ENCODE results near the gene HTR7.

Gene HTR7

DNA sequence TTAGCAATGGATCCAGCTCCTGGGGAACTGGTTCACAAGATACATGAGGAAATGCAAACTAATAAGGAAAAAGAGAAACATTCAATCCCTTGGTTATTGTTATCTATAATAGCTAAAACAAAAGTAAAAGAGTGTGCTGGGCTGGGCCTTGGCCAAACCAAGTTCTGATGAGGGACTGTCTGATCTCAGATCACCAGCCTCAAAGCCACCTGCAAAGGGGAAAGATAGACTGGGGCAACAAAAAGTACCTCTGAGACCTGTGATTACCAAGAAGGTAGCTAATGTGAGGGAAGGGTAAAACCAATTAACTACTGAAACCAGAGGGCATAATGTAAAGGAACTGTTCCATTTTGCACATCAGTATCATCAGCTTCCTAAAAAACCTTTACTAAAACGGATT lies 51.2 kb downstream of the HTR7 start:
- TF ChIP-seq, protein P1, sequence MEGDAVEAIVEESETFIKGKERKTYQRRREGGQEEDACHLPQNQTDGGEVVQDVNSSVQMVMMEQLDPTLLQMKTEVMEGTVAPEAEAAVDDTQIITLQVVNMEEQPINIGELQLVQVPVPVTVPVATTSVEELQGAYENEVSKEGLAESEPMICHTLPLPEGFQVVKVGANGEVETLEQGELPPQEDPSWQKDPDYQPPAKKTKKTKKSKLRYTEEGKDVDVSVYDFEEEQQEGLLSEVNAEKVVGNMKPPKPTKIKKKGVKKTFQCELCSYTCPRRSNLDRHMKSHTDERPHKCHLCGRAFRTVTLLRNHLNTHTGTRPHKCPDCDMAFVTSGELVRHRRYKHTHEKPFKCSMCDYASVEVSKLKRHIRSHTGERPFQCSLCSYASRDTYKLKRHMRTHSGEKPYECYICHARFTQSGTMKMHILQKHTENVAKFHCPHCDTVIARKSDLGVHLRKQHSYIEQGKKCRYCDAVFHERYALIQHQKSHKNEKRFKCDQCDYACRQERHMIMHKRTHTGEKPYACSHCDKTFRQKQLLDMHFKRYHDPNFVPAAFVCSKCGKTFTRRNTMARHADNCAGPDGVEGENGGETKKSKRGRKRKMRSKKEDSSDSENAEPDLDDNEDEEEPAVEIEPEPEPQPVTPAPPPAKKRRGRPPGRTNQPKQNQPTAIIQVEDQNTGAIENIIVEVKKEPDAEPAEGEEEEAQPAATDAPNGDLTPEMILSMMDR (conservative IDR thresholded peaks at IDR 0.05; ENCODE audit: low read depth, low read length) = no peak
- no peak for DNase-seq (ENCODE audit: low read depth)
- H3K4me3 ChIP-seq (ENCODE audit: low read depth, low read length) = no peak overlapping the region

DNA sequence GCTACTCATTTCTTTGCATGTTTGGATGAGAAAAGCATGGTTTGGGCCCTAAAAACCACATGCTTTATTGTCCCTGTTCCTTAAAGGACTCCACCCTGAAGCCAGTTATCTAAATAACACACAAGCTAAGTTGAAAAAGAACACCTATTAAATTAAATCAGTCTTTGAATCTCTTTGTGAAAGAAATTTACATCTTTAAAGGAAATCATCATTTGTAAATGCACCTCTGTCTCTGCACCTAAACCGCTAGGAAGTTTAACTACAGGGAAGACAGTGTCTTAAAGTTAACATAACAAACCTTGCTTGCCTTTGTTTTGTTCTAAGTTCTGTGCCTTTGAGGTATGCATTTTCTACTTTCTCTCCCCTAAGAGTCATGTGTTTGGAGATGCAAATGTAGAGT lies 52.6 kb downstream of the HTR7 start:
- no peak for DNase-seq (ENCODE audit: low read depth)
- no peak overlapping the region for H3K4me3 ChIP-seq (ENCODE audit: low read depth, low read length)
- TF ChIP-seq, protein P1 (conservative IDR thresholded peaks at IDR 0.05; ENCODE audit: low read depth, low read length) = no peak

DNA sequence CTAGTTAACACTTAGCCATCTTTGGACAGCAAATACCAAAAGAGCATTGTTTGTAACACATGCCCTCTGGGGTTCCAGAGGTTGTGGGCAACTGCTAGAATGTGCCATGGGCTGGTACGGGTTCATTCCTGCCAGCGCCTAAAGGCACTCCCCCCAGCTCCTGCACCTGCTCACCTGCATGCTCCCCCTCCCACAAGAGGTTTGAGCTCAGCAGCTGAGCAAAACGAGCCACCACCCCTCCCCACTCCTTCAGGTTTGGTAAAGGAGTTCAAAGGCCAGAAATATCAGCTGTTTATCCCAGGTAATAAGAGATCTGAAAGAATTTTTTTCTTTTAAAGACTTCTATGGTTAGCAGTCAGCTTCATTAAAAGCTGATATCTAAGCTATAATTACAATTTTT lies 53.5 kb downstream of the HTR7 start:
- TF ChIP-seq, protein P1 (conservative IDR thresholded peaks at IDR 0.05; ENCODE audit: low read depth, low read length) = no peak
- DNase-seq (ENCODE audit: low read depth) = no peak
- H3K4me3 ChIP-seq (ENCODE audit: low read depth, low read length) = no peak overlapping the region

DNA sequence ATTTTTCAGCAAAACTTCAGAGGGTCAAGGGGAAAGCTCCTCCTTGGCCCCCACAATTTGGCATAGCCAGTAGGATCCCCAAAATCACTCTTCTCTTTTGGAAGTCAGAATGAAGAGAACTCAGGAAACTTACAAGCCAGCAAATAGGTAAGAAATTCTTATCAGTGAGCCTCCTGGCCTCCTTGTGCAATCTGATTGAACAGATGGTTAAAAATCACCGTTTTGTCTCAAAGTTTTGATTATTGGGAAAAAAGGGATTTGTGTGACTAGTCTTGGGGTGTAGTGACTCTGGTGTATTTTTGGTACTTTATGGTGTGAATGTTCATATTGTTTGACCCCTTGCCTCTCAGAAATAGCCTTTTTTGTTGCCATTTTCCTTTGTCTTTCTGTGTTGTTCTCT lies 56.2 kb downstream of the HTR7 start:
- TF ChIP-seq, protein P1 (conservative IDR thresholded peaks at IDR 0.05; ENCODE audit: low read depth, low read length) = no peak
- no peak for DNase-seq (ENCODE audit: low read depth)
- no peak overlapping the region for H3K4me3 ChIP-seq (ENCODE audit: low read depth, low read length)

DNA sequence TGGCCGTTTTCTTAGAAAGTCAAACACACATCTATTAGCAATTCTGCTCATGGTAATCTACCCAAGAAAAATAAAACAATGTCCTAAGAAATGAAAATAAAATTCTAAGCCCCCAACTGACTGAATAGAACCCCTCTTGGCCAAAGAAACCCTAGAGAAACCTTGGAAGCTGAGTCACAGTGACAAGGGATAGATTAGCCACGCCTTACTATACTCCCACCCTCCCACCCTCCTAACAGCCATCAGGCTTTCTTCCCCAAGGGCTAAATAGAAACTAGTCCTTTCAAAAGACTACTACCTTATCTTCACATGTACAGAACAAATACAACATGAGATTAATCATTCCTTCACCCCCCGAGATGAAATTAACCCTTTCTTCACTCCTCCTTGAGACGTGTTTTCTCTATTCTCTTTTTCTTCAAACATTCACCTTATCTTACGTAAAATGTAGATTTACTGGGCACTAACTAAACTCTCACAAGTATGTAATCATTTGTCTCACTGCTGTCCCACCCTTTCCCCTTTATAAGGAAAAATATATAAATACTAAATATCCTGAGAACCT lies 57.5 kb downstream of the HTR7 start:
- no peak for DNase-seq (ENCODE audit: low read depth)
- TF ChIP-seq, protein P1 (conservative IDR thresholded peaks at IDR 0.05; ENCODE audit: low read depth, low read length) = no peak
- no peak overlapping the region for H3K4me3 ChIP-seq (ENCODE audit: low read depth, low read length)

DNA sequence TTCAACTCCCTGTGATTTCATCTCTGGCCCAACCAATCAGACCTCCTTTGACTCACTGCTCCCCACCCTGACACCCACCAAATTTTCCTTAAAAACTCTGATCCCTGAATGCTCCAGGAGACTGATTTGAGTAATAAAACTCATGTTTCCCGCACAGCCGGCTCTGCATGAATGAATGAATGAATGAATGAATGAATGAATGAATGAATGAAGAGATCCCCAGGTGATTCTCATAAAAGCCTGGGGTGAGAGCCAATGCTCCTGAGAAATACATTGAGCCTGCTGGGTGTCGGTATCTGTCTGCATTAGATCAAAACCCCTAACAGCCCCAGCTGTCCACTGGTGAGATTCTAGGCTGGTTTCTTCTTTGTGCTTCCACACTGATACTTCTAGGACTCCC lies 58.7 kb downstream of the HTR7 start:
- H3K4me3 ChIP-seq (ENCODE audit: low read depth, low read length) = no peak overlapping the region
- no peak for DNase-seq (ENCODE audit: low read depth)
- TF ChIP-seq, protein P1 (conservative IDR thresholded peaks at IDR 0.05; ENCODE audit: low read depth, low read length) = no peak

DNA sequence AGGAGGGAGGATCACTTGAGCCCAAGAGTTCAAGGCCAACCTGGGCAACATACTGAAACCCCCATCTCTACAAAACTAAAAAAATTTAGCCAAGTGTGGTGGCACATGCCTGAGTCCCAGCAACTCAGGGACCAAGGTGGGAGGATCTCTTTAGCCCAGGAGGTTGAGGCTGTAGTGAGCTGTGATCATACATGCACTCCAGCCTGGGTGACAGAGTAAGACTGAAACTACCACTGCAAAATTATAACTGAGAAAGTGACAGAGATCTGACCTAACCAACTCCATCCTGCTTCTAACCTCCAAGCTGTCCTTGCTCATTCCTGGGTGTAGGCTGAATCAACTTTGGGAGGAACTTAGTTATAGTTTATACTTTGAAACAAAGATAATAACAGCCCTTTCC lies 59.4 kb downstream of the HTR7 start:
- no peak overlapping the region for H3K4me3 ChIP-seq (ENCODE audit: low read depth, low read length)
- TF ChIP-seq, protein P1 (conservative IDR thresholded peaks at IDR 0.05; ENCODE audit: low read depth, low read length) = no peak
- DNase-seq (ENCODE audit: low read depth) = no peak

Measured in choroid plexus epithelial cell (primary cell).